Measurements from ENCODE around the gene PPIH. TPM values are rescaled to one million over a fixed set of nuclear protein-coding genes. Genes with fewer than 3 reads are reported as not detected.
"Not testable (repeated sequence)": the region's sequence is repeated elsewhere in the genome, so short reads cannot be mapped to it uniquely, and the experiment has no call there.

Gene PPIH
- total RNA-seq, 6 donors from 2014 or later = 18.2 to 50.3 (median 29.1) TPM

DNA sequence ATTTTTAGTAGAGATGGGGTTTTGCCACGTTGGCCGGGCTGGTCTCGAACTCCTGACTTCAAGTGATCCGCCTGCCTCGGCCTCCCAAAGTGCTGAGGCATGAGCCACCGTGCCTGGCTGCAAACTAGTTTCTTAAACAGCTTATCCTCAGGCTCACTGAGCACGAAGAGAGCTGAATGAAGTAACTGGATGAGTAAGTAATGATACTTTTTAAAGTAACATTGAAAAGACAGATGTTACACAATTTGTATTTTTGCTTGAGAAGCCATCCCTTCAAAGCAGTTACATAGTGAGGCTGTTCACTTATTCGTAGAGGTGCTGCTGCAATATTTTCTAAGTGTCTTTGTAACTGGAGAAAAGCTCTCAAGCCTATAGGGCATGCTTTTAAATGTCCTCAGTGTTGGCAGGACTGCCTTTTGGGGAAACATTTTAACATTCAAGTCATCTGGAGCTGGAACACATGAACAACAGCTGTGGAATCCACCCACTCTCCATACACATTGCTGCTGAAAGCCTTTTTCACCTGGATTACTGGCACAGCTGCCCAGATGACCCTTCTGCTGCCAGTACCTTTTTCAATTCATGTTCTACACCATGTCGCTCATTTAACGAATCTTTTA is 21.3 kb downstream of the PPIH start:
- no peak overlapping the region for H3K4me3 ChIP-seq
- no peak for TF ChIP-seq POLR2AphosphoS5 (IDR thresholded peaks at IDR 0.05)
- TF ChIP-seq, protein P1, sequence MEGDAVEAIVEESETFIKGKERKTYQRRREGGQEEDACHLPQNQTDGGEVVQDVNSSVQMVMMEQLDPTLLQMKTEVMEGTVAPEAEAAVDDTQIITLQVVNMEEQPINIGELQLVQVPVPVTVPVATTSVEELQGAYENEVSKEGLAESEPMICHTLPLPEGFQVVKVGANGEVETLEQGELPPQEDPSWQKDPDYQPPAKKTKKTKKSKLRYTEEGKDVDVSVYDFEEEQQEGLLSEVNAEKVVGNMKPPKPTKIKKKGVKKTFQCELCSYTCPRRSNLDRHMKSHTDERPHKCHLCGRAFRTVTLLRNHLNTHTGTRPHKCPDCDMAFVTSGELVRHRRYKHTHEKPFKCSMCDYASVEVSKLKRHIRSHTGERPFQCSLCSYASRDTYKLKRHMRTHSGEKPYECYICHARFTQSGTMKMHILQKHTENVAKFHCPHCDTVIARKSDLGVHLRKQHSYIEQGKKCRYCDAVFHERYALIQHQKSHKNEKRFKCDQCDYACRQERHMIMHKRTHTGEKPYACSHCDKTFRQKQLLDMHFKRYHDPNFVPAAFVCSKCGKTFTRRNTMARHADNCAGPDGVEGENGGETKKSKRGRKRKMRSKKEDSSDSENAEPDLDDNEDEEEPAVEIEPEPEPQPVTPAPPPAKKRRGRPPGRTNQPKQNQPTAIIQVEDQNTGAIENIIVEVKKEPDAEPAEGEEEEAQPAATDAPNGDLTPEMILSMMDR (IDR thresholded peaks at IDR 0.05) = no peak
- no peak for TF ChIP-seq POLR2A (IDR thresholded peaks at IDR 0.05)
- ATAC-seq (ENCODE audit: low FRiP score in 2 of 2) = no peak
- H3K27ac ChIP-seq = peak overlapping the region in 1 of 4 donors; percentile 7
- no peaks in the 10 kb centered on the region for H3K27me3 ChIP-seq
- H3K36me3 ChIP-seq = peaks cover 0 to 22% (median 4%) of the 10 kb centered on the region in 4 donors
- no peaks in the 10 kb centered on the region for H3K9me3 ChIP-seq
- peaks cover 25 to 32% (median 27%) of the 10 kb centered on the region in 4 donors for H3K4me1 ChIP-seq
- WGBS, 2 donors = 90 to 91% methylated on average over 10 of the region's 10 CpGs
- DNase-seq = no peak

DNA sequence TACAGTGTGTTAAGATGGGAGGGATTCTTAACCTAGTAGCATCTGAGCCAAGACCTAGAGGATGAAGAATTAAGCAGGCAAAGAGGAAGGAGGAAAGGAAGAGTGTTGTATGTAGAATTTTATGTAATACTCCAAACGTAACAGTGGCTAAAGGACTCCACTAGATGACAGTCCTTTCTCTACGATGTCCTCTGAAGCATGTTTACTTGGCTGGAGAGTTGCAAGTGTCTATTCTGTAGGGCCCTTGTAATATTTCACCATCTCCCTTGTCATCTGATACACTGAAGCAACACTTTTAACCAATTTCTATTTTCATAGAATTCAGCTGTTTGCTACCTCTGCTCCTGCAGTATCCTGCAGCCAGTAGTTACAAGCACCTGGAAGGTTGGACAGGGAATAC is 21.8 kb downstream of the PPIH start:
- Histone ChIP-seq H3K4me1 (peaks cover 29 to 38% (median 31%) of the 10 kb centered on the region in 4 donors), H3K27ac (peak overlapping the region in 1 of 4 donors; percentile 7), H3K9me3 (no peaks in the 10 kb centered on the region), H3K27me3 (no peaks in the 10 kb centered on the region), H3K4me3 (no peak overlapping the region), H3K36me3 (peaks cover 0 to 18% (median 4%) of the 10 kb centered on the region in 4 donors)
- ATAC-seq (ENCODE audit: low FRiP score in 2 of 2) (no peak), DNase-seq (no peak)
- no peak for TF ChIP-seq POLR2AphosphoS5 (IDR thresholded peaks at IDR 0.05)
- no peak for TF ChIP-seq EP300 (IDR thresholded peaks at IDR 0.05)
- TF ChIP-seq POLR2A (IDR thresholded peaks at IDR 0.05) = no peak
- 53 to 72% methylated on average over 2 of the region's 2 CpGs for WGBS, 2 donors

DNA sequence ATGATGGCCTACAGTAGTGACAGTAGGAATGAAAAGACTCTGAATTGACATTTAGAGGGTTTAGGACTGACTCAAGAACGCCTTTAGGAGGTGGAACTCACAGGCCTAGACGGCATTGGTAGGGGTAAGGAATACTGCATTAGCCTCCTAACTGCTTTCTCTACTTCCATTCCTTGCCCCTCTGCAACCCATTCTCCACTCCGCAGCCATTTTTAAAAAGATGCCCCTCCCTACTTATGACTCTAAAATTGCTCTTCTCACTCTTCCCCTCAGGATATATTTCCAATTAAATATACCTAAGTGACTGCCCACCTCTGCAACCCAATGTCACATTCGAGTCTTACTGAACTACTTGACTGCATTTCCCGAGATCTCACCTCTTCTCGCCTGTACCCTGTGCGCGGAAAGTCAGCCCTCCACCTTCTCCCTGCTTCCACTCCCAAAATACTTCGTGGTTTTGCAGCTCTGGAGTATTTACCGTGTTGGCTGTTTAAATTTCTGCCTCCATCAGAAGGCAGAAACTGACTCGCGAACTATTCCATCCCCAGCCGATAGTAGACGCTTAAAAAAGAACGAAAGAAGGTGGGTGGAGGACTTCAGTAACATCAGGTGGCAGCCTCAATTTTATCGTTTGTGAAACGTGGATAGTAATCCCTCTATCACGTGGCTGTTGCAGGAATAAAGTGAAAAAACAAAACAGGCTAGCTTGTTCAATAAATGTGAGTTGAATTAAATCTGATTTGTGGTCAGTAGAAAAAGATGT is 22.9 kb downstream of the PPIH start:
- no peak for TF ChIP-seq POLR2AphosphoS5 (IDR thresholded peaks at IDR 0.05)
- TF ChIP-seq EP300 (IDR thresholded peaks at IDR 0.05) = no peak
- TF ChIP-seq, protein P1 (IDR thresholded peaks at IDR 0.05) = no peak
- TF ChIP-seq POLR2A (IDR thresholded peaks at IDR 0.05) = no peak
- H3K4me1 ChIP-seq = peaks cover 39 to 48% (median 41%) of the 10 kb centered on the region in 4 donors
- peak overlapping the region; percentile 75 to 100 (median 95) for H3K4me3 ChIP-seq
- no peaks in the 10 kb centered on the region for H3K27me3 ChIP-seq
- WGBS, 2 donors = 5 to 8% methylated on average over 18 of the region's 18 CpGs
- H3K36me3 ChIP-seq = peaks cover 0 to 11% (median 0%) of the 10 kb centered on the region in 4 donors
- peak overlapping the region; percentile 93 to 99 (median 94) for H3K27ac ChIP-seq
- DNase-seq (no peak), ATAC-seq (ENCODE audit: low FRiP score in 2 of 2) (no peak)
- H3K9me3 ChIP-seq = no peaks in the 10 kb centered on the region

DNA sequence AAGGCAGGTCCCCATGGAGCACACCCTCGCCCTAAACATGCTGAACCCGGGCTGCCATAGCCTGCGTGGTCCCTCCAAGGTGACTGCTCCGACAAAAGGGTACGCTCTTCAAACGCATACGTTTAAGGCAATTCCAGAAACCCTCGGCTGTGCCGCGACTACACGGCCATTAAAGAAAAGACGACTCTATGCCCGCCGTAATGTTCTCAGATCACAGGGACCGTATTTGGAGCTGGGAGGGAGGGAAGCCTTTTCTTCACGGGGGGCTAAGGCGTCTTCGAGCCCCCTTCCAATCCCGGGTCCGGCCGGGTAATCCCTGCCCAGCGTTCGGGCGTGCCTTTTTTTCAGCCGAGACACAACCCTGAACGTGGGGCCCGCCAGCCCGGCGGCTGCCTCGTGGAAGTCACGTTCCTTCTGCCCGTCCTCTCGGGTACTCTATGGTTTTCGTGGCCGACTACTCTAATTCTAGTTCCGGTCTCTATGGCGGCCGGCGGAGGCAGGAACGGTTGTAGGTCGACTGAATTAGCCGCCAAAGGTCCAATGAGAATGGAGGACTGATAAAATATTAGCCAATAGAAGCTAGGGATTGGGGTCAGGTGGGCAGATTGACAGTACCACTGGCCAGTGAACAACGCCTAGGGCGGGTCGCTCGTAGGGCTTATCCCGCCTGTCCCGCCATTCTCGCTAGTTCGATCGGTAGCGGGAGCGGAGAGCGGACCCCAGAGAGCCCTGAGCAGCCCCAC is 23.7 kb downstream of the PPIH start, which contains the start of gene YBX1:
Gene YBX1 (plus strand): TSS at position 678 of the 743 bp plus-strand sequence. CDS start 148 bp downstream, outside the sequence.
- peak within 1 kb of the TSS; percentile 93 to 99 (median 94) for H3K27ac ChIP-seq
- TF ChIP-seq, protein P1 (IDR thresholded peaks at IDR 0.05) = no peak
- TF ChIP-seq POLR2AphosphoS5 (IDR thresholded peaks at IDR 0.05) (peak; percentile 62 to 88), EP300 (IDR thresholded peaks at IDR 0.05) (no peak), POLR2A (IDR thresholded peaks at IDR 0.05) (peak in 3 of 4 donors; percentile 70 to 91 (median 81))
- DNase-seq = peak; percentile 93 to 97
- H3K36me3 ChIP-seq = peaks cover 0 to 11% (median 0%) of the 10 kb centered on the region in 4 donors
- H3K4me3 ChIP-seq = peak within 1 kb of the TSS; percentile 75 to 100 (median 95)
- H3K4me1 ChIP-seq = peaks cover 47 to 57% (median 49%) of the 10 kb centered on the region in 4 donors
- peak; percentile 97 to 99 for ATAC-seq (ENCODE audit: low FRiP score in 2 of 2)
- H3K27me3 ChIP-seq = no peaks in the 10 kb centered on the region
- 0 to 1% methylated on average over 34 to 54 of the region's 54 CpGs for WGBS, 2 donors
- no peaks in the 10 kb centered on the region for H3K9me3 ChIP-seq

DNA sequence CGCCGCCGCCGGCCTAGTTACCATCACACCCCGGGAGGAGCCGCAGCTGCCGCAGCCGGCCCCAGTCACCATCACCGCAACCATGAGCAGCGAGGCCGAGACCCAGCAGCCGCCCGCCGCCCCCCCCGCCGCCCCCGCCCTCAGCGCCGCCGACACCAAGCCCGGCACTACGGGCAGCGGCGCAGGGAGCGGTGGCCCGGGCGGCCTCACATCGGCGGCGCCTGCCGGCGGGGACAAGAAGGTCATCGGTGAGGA is 24.2 kb downstream of the PPIH start:
- H3K9me3 ChIP-seq, H3K27me3 ChIP-seq: not testable (repeated sequence)
- ATAC-seq (ENCODE audit: low FRiP score in 2 of 2) = peak in 1 of 2 donors; percentile 30
- DNase-seq = peak in 1 of 2 donors; percentile 92
- peaks cover 0 to 11% (median 0%) of the 10 kb centered on the region in 4 donors for H3K36me3 ChIP-seq
- WGBS, 2 donors = 0% methylated on average over 6 of the region's 33 CpGs; no CpG with 5 or more reads in 1 of the 2 donors
- H3K4me3 ChIP-seq = peak overlapping the region; percentile 66 to 100 (median 87)
- H3K27ac ChIP-seq = peak overlapping the region; percentile 93 to 99 (median 94)
- peaks cover 48 to 62% (median 54%) of the 10 kb centered on the region in 4 donors for H3K4me1 ChIP-seq
